HG02973 (cell line): Measurements from ENCODE around the gene ANKRD6.

Experiments used
- ATAC-seq: cut with Tn5 transposase; IDR thresholded peaks from one replicate; pipeline ENCODE4 v1.9.1; 2021; ENCODE audit warnings: moderate library complexity; ENCODE audit not compliant: unreplicated experiment

Gene ANKRD6

DNA sequence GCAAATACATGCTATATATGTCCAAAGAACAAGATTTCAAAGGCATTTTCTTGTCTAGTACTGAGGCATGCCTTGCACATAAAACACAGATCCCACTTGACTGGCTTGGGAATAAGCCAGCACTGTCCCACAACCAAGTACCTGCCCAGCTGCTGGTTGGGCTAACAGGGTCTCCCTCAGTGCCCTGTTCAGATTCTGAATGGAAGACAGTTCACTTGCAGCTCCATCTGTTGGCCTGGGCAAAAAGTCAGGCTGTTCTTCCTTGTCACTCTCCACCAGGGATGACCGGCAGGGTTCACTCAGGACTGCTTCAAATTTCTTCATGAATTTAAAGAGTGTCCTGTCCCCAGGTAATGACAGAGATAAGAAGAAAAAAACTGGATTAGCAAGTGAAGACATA, 250.0 kb downstream of the ANKRD6 start:
- ATAC-seq, result no peak
